OCI-LY7 (cell line): Measurements from ENCODE around the gene PAX2. TPM values are rescaled to one million over a fixed set of nuclear protein-coding genes. Genes with fewer than 3 reads are reported as not detected.

Source experiments
- BruUV-seq: library from RNA; stranded (reverse); fragments of 400-500 nt; replicated peaks from 2 replicates; lab custom pipeline; 2021; lab: Mats Ljungman, UMichigan
- CTCF ChIA-PET: fragments of 300-600 bp; sonication (Branson Sonifier 250); formaldehyde crosslinking; loops from one replicate; lab custom pipeline; 2022; ENCODE audit warnings: antibody characterized with exemption; ENCODE audit not compliant: unreplicated experiment; lab: Charles Lee
- POLR2A ChIA-PET: fragments of 300-600 bp; sonication (Branson Sonifier 250); formaldehyde crosslinking; loops from one replicate; lab custom pipeline; 2022; ENCODE audit warnings: antibody characterized with exemption; lab: Charles Lee
- DNase-seq: peaks from one replicate; pipeline ENCODE4 v3.0.0-alpha.2; 2015; ENCODE audit warnings: low spot score
- H2AFZ ChIP-seq: fragments of 200-600 bp; sonication (generic), shearing (Covaris generic); 2 replicates; pipeline ENCODE4 v1.6.1; 2014; ENCODE audit warnings: mild to moderate bottlenecking, antibody characterized with exemption, low read length, moderate library complexity
- H3K27ac ChIP-seq: fragments of 200-600 bp; sonication (generic); 2 replicates; pipeline ENCODE4 v1.5.1; 2014; ENCODE audit warnings: mixed run types, low read depth, mild to moderate bottlenecking, moderate library complexity, low read length, inconsistent platforms; ENCODE audit not compliant: poor library complexity, severe bottlenecking
- H3K36me3 ChIP-seq: fragments of 200-600 bp; sonication (generic); 2 replicates; pipeline ENCODE4 v1.6.1; 2014; ENCODE audit warnings: mild to moderate bottlenecking, antibody characterized with exemption, low read length, moderate library complexity, mixed read lengths; ENCODE audit not compliant: insufficient read depth
- H3K4me1 ChIP-seq: fragments of 200-600 bp; sonication (generic); 2 replicates; pipeline ENCODE4 v1.5.1; 2014; ENCODE audit warnings: mild to moderate bottlenecking, low read length; ENCODE audit not compliant: insufficient read depth, poor library complexity, severe bottlenecking
- H3K4me2 ChIP-seq: fragments of 200-600 bp; sonication (generic); 2 replicates; pipeline ENCODE4 v1.6.1; 2014; ENCODE audit warnings: mild to moderate bottlenecking, low read length
- H3K4me3 ChIP-seq: fragments of 200-600 bp; sonication (generic); 2 replicates; pipeline ENCODE4 v1.5.1; 2014; ENCODE audit warnings: mild to moderate bottlenecking, low read depth, low read length; ENCODE audit not compliant: poor library complexity, severe bottlenecking
- H3K79me2 ChIP-seq: fragments of 200-600 bp; sonication (generic); 2 replicates; pipeline ENCODE4 v1.6.1; 2016; ENCODE audit warnings: low read depth, mild to moderate bottlenecking, low read length, moderate library complexity, mixed read lengths; ENCODE audit not compliant: insufficient read depth
- H3K9me2 ChIP-seq: fragments of 200-600 bp; sonication (generic); 2 replicates; pipeline ENCODE4 v1.6.1; 2016; ENCODE audit warnings: mild to moderate bottlenecking, low read length, mixed read lengths; ENCODE audit not compliant: insufficient read depth
- H3K9me3 ChIP-seq: fragments of 200-600 bp; sonication (generic); 2 replicates; pipeline ENCODE4 v1.6.1; 2014; ENCODE audit warnings: mild to moderate bottlenecking, mixed run types, low read length, mixed read lengths
- H4K20me1 ChIP-seq: fragments of 200-600 bp; sonication (generic); 2 replicates; pipeline ENCODE4 v1.6.1; 2014; ENCODE audit warnings: mild to moderate bottlenecking, antibody characterized with exemption, low read length, moderate library complexity, mixed read lengths; ENCODE audit not compliant: insufficient read depth
- CTCF ChIP-seq: fragments of 200-600 bp; sonication (generic); conservative IDR thresholded peaks from 2 replicates; pipeline ENCODE4 v1.5.1; 2014; ENCODE audit warnings: mild to moderate bottlenecking, antibody characterized with exemption, low read length, moderate library complexity, mixed read lengths
- EZH2phosphoT487 ChIP-seq: fragments of 200-600 bp; sonication (generic); IDR thresholded peaks from 2 replicates; pipeline ENCODE4 v1.6.1; 2018; ENCODE audit warnings: low read depth, borderline replicate concordance, mild to moderate bottlenecking, mixed run types, antibody characterized with exemption, low read length, moderate library complexity, mixed read lengths
- intact Hi-C: fragments of 100-400 bp; cut with micrococcal nuclease; formaldehyde crosslinking; loops from one replicate; pipeline ENCODE4 v1.10.0; 2022; ENCODE audit not compliant: unreplicated experiment
- total RNA-seq, 2 experiments: library from RNA; depleted of rRNA in 1 of 2; stranded (reverse); fragments of >200 nt in 1 of 2; shearing (Covaris generic) in 1 of 2; gene quantifications; 2 replicates each; pipeline ENCODE4 v1.2.3, GENCODE V29; 2014 to 2022

Gene PAX2
- total RNA-seq, 2 experiments from 2014 or later = not detected

GRCh38 chr10:100723770-100724530, 21.4 kb upstream of the PAX2 start:
- BruUV-seq = no TSS peak
- no peak for DNase-seq
- Histone ChIP-seq H3K27ac (no peak overlapping the region), H3K4me2 (no peak overlapping the region), H3K4me3 (no peak overlapping the region), H3K36me3 (no peaks in the 10 kb centered on the region), H3K9me2 (no peaks in the 10 kb centered on the region), H4K20me1 (no peaks in the 10 kb centered on the region), H3K4me1 (no peaks in the 10 kb centered on the region), H3K79me2 (no peaks in the 10 kb centered on the region), H2AFZ (no peak overlapping the region), H3K9me3 (no peaks in the 10 kb centered on the region)
- POLR2A ChIA-PET = no interaction called here
- CTCF ChIA-PET = no interaction called here
- intact Hi-C loops = no loop called here
- TF ChIP-seq CTCF (no peak), EZH2phosphoT487 (no peak)

GRCh38 chr10:100724531-100725027, 20.8 kb upstream of the PAX2 start:
- Histone ChIP-seq H3K4me3 (no peak overlapping the region), H3K79me2 (no peaks in the 10 kb centered on the region), H3K27ac (no peak overlapping the region), H3K36me3 (no peaks in the 10 kb centered on the region), H3K9me3 (no peaks in the 10 kb centered on the region), H4K20me1 (no peaks in the 10 kb centered on the region), H3K4me1 (no peaks in the 10 kb centered on the region), H3K4me2 (no peak overlapping the region), H3K9me2 (no peaks in the 10 kb centered on the region), H2AFZ (no peak overlapping the region)
- no peak for DNase-seq
- BruUV-seq = no TSS peak
- CTCF ChIA-PET = no interaction called here
- POLR2A ChIA-PET = no interaction called here
- no peak for TF ChIP-seq EZH2phosphoT487
- no peak for TF ChIP-seq CTCF
- intact Hi-C loops = no loop called here

- POLR2A ChIA-PET = interaction anchor here (0.6 kb wide), 1 partner anchor 187 kb away, joined by 3 read pairs; no protein-coding TSS in a partner anchor
- Histone ChIP-seq H3K9me3 (no peaks in the 10 kb centered on the region), H3K4me1 (no peaks in the 10 kb centered on the region), H3K36me3 (no peaks in the 10 kb centered on the region), H3K4me3 (no peak overlapping the region), H3K9me2 (no peaks in the 10 kb centered on the region), H3K27ac (no peak overlapping the region), H3K4me2 (no peak overlapping the region), H2AFZ (no peak overlapping the region), H3K79me2 (no peaks in the 10 kb centered on the region), H4K20me1 (no peaks in the 10 kb centered on the region)
- intact Hi-C loops = no loop called here
- CTCF ChIA-PET = no interaction called here
- TF ChIP-seq EZH2phosphoT487 = no peak
- TF ChIP-seq CTCF = no peak
- no peak for DNase-seq
- BruUV-seq = no TSS peak
These were observed 20.3 kb upstream of the PAX2 start for GRCh38 chr10:100725071-100725471.
